Fibroblast of skin of right biceps (primary cell): ENCODE measurements around the gene PRRC2B.
"Not testable (repeated sequence)": the region's sequence is repeated elsewhere in the genome, so short reads cannot be mapped to it uniquely, and the experiment has no call there.

ENCODE experiments used
- DNase-seq: peaks from one replicate; pipeline ENCODE4 v3.0.0-alpha.2; 2013

PRRC2B gene

DNA sequence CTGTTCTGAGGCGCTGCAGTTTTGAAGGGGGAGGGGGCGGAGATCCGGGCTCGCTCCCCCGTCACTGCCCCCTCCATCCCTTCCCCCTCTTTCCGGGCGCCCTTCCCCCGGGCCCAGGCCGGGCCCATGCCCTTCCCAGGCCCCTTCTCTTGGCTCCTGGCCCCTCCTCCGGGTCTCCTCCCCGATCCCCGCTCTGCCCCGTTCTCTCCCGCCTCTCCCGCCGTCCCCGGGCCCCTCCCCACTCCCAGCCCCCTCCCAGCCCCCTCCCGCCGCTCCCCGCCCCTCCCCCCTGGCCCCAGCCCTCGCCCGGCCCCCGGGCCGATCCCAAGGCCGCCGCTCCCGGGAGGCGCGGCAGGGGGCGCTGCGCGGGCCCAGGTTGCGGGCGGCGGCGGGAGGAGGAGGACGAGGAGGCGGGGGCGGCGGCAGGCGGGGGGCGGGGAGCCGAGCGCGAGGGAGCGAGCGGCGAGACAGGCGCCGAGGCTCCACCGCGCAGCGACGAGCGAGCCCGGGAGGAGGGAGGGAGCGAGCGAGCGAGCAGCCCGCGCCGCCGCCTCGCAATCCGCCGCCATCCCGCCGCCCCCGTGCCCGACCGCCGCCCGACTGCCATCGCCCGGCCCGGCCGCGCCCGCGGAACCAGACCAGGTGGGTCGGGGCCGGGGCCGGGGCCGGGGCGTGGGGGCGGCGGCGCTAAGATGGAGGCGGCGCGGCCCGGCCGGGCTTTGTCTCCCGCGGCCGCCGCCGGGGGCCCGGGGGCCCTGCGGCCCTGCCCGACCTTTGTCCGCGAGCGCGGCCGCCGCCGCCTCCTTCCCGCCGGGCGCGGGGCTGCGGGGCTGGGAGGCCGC lies at the start of gene PRRC2B:
TSS of gene PRRC2B (plus strand) at position 465 of the 842 bp plus-strand sequence. CDS start 36,059 bp downstream, outside the sequence.
- DNase-seq = peak; percentile 86

DNA sequence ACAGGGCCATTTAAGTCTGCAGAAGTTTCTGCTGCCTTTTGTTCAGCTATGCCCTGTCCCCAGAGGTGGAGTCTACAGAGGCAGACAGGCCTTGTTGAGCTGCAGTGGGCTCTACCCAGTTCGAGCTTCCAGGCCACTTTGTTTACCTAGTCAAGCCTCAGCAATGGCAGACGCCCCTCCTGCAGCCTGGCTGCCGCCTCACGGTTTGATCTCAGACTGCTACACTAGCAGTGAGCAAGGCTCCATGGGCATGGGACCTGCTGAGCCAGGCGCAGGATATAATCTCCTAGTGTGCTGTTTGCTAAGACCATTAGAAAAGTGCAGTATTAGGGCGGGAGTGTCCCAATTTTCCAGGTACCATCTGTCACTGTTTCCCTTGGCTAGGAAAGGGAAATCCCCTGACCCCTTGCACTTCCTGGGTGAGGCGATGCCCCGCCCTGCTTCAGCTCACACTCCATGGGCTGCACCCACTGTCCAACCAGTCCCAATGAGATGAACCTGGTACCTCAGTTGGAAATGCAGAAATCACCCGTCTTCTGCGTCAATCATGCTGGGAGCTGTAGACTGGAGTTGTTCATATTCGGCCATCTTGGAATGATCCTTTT lies 48.9 kb upstream of the PRRC2B start:
- not testable (repeated sequence) for DNase-seq

DNA sequence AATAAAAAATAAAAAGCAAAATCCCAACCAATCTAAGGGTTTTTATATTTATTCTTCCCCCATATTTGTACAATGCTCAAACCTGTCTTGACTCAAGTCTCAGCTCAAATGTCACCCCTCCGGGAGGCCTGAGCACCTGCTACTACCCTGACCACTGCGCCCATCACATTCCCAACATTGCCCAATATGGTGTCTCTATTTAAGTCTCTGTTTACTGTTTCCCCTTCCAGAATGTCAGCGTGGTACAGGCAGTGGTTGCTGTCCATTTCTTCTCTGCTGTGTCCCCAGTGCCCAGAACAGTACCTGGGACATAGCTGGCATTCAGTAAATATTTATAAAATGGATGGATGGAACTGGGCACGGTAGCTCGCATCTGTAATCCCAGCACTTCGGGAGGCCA lies 47.3 kb upstream of the PRRC2B start:
- DNase-seq = no peak

DNA sequence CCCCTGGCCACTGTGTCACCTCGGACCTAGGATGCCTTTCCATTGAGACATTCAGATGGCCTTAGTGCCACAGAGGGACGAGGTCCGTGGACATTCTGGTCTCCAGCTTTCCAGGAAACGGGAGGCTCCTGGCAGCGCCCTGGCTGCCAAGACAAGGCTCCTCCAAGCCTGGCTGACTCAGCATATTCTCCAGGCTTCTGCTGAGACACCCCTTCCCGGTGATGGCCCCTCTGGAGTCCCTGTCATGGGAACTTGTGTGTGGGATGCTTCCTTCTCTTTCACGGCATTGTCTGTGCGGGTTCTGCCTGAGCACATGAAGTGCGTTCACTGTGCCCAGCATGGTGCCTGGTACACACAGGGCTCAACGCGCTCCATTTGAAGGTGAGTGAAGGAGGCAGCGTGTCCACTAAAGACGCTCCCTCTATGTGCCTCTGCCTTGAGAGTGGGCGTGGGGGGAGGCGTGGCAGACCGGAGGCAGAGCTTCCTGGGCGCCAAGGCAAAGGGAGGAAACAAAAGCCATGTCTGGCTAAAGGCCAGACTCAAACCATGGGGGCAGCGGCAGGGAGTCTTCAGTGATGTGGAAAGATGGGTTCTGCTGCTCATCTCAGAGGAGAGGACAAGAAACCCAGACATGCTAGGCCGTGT lies 46.4 kb upstream of the PRRC2B start:
- DNase-seq = no peak

DNA sequence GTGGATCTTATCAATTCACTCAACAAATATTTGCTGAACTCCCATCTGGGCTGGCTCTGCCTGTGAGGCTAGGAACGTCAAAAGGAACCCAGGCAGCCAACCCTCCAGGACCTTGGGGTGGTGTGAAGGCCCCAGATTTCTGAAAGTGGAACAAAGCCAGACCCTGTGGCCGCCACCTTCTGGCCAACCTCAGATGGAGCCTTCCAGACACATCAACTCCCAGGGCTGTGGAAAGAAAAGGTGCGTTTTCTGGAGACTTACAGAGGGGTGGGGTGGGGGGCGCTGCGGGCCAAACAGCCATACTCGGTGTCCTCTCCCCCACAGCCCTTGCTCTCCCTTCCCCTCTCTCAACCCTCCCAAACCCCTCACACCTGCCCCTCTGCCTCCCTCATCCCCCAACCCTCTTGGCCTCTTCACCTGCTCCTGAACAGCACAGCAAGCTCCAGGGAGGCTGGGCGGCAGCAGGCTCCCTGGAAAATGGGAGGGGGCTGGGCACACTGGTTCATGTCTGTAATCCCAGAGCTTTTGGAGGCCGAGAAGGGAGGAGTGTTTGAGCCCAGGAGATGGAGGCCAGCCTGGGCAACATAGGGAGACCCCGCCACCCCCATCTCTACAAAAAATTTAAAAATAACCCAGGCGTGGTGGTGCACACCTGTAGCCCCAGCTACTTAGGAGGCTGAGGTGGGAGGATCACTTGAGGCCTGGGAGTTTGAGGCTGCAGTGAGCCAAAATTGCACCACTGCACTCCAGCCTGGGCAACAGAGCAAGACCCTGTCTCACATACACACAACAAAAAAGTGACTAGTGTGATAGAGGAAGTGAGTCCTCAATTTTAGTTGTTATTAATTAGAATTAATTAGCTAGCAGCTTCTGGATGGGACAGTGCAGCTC lies 45.0 kb upstream of the PRRC2B start:
- DNase-seq = no peak

DNA sequence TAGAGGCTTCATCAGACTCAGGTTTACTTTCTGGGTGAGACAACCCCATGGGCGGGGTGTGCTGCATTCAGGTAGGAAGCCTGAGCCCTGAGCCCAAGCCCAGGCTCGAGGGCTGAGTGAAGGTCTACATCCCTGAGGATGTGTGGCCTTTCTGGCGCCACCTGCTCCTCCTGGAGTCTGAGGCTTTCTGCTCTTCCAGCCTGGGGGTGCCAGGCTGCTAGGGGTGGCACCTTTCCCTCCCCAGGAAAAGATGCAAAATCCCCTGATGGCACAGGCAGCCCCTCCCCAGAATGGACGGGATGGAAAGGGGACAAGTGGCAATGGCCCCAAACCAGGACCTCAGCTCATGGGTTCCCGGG lies 44.4 kb upstream of the PRRC2B start:
- no peak for DNase-seq

DNA sequence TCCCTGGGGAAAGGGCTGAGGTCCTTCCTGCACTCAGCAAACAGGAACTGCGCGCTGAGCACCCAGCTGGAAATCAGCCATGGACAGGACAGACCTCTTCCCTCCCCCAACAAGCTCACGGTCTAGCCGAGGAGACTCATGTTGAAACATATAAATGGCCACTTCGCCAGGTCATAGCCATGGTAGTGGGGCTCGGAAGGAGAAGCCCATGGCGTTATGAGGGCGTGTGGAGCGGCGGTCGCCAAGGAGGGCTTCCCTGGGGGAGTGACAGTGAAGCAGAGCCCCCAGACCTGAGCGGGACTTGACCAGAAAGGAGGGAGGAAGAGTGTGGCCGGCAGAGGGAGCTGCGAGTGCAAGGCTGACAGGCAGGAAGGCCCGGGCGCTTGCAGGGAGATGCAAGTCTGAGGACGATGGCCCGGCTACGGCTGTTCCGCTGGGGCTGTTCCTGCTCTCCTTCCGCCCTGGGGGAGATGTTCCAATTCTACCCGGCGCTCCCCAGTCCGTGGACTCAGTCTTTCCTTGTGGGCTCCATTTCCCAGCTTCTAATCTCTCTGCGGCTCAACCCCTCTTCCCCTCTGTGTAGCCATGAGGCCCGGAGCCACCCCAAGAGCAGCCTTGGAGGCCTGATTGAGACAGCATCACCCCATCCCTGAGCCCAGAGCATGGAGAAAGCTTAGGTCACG lies 43.9 kb upstream of the PRRC2B start:
- DNase-seq = peak; percentile 78

DNA sequence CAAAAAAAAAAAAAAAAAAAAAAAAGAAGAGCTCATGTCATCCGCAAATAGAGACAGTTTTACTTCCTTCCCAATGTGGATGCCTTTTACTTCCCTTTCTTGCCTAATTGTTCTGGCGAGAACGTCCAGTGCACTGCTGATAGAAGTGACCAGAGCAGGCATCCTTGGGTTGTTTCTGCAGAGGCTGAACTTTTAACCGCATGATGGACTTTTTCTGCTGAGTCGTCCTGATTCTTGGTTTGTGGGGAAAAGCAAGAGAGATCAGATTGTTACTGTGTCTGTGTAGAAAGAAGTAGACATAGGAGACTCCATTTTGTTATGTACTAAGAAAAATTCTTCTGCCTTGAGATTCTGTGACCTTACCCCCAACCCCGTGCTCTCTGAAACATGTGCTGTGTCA lies 37.4 kb upstream of the PRRC2B start:
- DNase-seq = not testable (repeated sequence)

DNA sequence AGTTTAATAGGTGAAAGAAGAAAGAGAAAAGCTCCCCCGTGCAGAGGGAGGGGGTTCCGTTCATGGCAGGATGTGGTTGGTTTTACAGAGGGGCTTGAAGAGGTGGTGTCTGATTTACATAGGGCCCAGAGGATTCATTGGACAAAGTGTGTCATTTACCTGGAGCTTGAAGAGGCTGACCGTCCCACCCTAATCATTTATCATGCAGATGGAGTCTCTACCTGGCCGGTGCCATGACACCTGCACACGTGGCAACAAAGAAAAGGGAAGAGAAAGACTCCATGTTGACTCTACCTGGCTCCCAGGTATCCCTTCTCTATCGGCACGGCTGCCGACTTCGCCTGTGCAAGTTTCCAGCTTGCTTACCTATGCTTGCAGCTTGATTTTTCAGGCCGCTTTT lies 35.3 kb upstream of the PRRC2B start:
- no peak for DNase-seq

DNA sequence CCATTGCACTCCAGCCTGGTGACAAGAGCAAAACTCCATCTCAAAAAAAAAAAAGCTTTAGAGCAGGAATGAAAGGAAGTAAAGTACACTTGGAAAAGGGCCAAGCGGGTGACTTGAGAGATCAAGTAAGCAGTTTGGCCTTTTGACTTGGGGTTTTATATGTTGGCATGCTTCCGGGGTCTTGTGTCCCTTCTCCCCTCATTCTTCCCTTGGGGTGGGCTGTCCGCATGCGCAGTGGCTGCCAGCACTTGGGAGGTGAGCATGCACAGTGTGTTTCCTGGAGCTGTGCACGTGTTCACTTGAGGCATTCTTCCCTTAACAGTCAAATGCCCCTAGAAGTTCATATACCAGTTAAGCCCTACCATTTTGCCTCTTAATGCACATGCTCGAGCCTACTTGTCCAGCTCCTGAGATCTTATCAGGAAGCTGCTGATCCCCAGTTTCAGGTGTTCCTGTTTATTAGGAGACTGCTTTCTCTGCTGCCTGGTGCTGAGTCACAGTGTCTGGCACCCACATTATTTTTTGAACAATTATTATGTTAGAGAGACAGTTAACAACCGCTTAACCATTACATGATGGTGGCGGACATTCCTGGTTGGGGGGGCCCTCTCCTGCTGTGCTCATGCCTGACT lies 32.6 kb upstream of the PRRC2B start:
- DNase-seq = peak; percentile 17

DNA sequence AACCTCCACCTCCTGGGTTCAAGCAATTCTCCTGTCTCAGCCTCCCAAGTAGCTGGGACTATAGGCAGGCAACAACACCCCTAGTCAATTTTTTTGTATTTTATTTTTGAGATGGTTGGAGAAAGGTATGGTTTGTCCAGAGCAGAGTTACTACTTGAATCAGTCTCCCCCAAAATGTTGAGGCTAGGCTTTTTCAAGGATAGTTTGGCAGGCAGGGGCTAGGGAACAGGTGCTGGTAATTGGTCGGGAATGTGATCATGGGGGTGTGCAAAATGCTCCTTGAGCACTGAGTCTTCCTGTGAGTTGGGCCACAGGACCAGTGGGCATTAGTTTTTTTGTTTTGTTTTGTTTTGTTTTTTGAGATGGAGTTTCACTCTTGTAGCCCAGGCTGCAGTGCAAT lies 28.3 kb upstream of the PRRC2B start:
- DNase-seq = no peak

DNA sequence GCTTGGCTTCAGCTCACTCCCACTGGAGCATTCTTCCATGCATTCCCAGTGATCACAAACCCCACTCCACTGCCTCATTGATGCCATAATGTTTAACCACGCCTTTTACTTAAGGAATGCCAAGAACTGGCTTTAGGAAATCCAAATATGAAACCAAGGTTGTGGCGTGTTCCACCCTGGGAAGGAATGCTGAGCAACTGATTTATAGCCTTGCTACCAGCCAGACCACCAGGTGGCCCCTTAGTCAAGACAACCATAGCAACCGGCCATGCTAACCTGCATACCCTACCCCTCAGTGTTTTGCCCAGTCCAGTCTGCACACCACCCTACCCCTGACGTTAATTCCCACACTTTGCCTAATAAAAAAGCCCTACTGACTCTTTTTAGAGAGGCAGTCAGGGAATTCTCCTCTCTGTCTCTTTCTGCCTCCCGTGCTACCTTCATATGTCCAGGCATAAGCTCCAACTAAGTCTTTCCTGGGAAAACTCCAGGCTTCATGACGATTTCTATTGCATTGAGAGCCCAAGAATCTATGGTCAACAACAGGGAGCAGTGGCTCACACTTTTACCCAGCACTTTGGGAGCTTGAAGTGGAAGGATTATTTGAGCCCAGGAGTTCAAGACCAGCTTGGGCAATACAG lies 27.0 kb upstream of the PRRC2B start:
- peak; percentile 63 for DNase-seq

DNA sequence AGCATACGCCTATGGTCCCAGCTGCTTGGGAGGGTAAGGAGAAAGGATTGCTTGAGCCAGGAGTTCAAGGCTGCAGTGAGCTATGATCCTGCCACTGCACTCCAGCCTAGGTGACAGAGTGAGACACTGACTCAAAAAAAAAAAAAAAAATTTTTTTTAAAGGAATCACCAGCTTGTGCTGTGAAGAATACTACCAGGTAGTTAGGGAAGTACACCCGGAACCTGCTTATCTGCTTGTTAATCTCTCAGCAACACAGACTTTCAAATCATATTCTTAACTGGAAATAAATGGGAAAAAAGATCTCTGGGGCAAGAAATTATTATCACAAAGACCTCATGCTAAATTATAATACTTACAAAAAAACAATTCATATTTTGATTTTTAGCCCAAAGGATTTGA lies 26.4 kb upstream of the PRRC2B start:
- DNase-seq = no peak

DNA sequence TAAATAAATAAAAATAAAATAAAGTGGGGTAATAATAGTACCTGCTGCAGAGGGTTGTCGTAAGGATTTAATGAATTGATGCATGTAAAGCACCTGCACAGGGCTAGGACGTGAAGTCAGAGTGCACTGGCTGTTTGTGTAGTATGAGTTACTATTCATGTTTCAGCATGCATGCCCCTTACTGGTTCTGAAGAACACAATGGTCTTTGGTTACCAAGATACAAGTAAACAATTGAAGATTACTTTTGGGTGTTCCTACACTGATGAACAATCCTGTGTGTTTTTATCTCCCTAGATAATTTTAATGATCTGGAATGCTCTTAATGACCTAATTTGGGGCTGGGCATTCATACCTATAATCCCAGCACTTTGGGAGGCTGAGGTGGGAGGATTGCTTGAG lies 23.2 kb upstream of the PRRC2B start:
- no peak for DNase-seq

DNA sequence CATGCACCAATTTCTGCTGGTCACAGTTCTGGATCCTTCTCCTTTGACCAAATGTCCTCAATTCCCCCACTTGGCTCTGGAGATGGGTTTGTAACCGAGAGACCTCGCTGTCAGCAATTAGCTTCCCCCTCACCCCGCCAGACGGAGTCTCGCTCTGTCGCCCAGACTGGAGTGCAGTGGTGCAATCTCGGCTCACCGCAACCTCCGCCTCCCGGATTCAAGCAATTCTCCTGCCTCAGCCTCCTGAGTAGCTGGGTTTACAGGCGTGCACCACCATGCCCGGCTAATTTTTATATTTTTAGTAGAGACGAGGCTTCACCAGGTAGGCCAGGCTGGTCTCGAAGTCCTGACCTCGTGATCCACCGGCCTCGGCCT lies 21.3 kb upstream of the PRRC2B start:
- DNase-seq = not testable (repeated sequence)

DNA sequence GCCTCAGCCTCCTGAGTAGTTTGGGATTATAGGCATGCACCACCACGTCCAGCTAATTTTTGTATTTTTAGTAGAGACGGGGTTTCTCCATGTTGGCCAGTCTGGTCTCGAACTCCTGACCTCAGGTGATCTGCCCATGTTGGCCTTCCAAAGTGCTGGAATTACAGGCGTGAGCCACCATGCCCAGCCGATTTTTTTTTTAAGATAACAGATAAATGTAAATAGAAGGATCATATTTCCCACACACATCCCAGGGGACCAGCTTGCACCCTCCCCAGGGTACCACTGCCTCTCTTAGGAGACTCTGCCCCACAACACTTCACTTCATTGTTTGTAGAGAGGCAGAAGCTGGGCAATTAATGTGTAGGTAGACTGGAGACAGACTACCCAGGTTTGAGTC lies 19.2 kb upstream of the PRRC2B start:
- not testable (repeated sequence) for DNase-seq

DNA sequence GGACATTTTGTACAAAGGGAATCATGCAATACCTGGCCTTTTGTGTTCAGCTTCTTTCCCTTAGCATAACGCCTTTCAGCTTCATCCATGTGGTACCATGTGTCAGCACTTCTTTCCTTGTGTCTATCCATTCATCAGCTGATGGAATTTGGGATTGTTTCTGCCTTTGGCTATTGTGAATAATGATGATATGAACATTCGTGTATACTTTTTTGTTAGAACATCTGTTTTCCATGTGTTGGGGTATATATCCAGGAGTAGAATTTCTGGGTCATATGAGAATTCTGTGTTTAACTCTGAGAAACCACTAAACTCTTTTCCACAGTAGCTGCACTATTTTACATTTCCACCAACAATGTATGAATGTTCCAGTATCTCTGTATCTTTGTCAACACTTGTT lies 14.8 kb upstream of the PRRC2B start:
- DNase-seq = no peak

DNA sequence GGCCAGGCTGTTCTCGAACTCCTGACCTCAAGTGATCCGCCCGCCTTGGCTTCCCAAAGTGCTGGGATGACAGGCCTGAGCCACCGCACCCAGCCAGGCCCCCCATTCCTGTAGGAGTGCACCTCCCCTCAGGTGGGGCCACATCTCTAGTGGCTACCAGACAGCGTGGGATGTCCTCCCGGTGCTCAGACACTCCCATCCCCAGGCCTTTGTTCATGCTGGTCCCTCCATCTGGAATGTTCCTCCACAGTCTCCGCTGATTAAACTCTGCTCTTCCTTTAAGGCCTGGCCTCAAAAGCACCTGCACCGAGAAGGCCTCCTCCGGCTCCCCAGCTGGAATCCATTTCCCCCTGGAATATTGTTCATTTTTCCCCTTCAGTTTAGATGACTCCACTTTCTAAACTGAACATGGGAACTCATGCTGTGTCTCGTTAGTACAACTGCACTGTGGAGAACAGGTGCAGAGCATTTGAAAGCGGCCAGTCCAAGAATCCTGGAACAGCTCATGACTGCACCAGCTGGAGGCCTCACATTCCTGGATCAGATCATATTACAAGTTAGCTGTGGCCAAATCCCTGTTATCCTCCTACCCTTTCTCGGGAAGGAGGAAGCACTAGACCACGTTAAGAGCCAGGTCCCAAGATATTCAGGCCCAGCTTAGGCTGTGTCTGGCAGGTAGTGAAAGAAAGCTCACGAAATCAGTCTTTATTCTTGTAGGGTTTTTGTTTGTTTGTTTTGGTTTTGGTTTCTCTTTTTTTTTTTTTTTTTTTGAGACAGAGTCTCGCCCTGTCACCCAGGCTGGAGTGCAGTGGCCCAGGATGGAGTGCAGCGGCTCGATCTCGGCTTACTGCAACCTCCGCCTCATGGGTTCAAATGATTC lies 10.8 kb upstream of the PRRC2B start:
- DNase-seq = peak; percentile 74

DNA sequence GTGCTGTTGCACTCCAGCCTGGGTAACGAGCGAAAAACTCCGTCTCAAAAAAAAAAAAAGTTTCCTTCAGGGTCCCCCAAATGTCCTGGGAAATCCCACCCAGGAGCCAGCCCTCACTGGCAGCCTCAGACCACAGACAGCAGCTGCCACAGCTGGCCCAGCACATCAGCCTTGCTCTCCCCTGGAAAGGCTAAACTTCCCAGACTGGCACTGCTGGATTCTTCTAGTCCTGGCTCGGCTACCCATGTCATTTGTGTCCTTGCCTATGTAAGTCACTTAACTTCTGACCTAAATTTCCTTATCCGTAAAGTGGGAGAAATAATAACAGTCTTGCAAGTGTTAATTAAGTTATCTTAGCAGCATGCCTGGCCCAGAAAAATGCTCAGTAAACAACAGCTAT lies 8.6 kb upstream of the PRRC2B start:
- no peak for DNase-seq

DNA sequence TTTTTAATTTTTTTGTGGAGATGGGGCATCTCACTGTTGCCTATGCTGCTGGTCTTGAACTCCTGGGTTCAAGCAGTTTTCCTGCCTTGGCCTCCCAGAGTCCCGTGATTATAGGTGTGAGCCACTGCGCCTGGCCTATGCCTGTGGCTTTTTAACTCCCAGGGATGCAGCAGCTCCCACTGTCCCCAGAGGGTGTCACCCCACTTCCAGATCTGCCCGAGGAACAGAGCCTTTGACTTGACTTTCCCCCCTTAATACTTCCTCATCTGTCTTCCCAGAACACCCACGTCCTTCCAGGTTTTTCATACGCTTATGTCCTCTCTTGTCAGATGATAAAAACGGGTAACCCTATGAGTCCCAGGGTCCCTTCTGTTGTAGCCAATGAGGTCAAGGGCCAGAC lies 7.6 kb upstream of the PRRC2B start:
- no peak for DNase-seq

DNA sequence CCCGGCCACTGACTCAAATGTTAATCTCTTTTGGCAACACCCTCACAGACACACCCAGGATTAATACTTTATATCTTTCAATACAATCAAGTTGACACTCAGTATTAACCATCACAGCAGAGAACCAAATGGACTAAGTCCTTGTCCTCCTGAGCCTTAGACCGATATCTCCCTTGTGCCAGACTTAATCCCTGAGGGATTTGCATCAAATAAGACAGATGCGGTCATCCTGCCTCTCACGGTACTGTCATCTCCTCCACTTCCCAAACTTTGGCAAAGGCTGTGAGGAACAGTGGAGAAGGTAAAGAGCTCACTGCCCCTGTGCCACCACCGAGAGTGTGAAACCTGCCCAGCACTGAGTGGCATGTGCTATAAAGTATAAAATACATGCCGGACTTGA lies 6.5 kb upstream of the PRRC2B start:
- no peak for DNase-seq
